Activated naive CD4-positive, alpha-beta T cell treated with anti-CD3 and anti-CD28 coated beads, Interleukin-2, amount 50 U/mL, for 72 hours (primary cell): ENCODE data around the gene CHST13. TPM values are rescaled to one million over a fixed set of nuclear protein-coding genes. Genes with fewer than 3 reads are reported as not detected.
"Not testable (repeated sequence)": the region's sequence is repeated elsewhere in the genome, so short reads cannot be mapped to it uniquely, and the experiment has no call there.

Experiments
- ATAC-seq, 2 donors: fragments of 150-1000 bp; cut with Tn5 transposase; 2 replicates each; pipeline ENCODE4 v1.10.0; 2021; ENCODE audit warnings: mild to moderate bottlenecking in 2 of 2, moderate library complexity in 2 of 2
- DNase-seq, 2 donors: peaks; one replicate each; pipeline ENCODE4 v3.0.0; 2021 to 2022; ENCODE audit warnings: low spot score in 2 of 2
- H3K27ac Mint-ChIP-seq, 2 donors: one replicate each; pipeline ENCODE4 v1.8.0; 2022; ENCODE audit warnings: mild to moderate bottlenecking in 2 of 2, mixed read lengths in 2 of 2
- H3K36me3 Mint-ChIP-seq, 2 donors: one replicate each; pipeline ENCODE4 v1.8.0; 2022; ENCODE audit warnings: mixed read lengths in 2 of 2
- H3K9me3 Mint-ChIP-seq, 2 donors: one replicate each; pipeline ENCODE4 v1.8.0; 2022; ENCODE audit warnings: mixed read lengths in 2 of 2
- total RNA-seq, 2 donors: library from RNA; stranded (reverse); gene quantifications; one replicate each; pipeline ENCODE4 v1.2.3, GENCODE V29; 2022

CHST13 gene
- total RNA-seq, 2 donors from 2014 or later: not detected

- Mint-ChIP-seq H3K27ac (no peak overlapping the region), H3K36me3 (no peaks in the 10 kb centered on the region), H3K9me3 (no peaks in the 10 kb centered on the region)
- ATAC-seq: no peak
- no peak for DNase-seq
These were observed 3.7 kb downstream of the CHST13 start for GRCh38 chr3:126527455-126528211.

- DNase-seq (no peak), ATAC-seq (no peak)
- no peaks in the 10 kb centered on the region for H3K9me3 Mint-ChIP-seq
- H3K27ac Mint-ChIP-seq: no peak overlapping the region
- no peaks in the 10 kb centered on the region for H3K36me3 Mint-ChIP-seq
These were observed 4.5 kb downstream of the CHST13 start for GRCh38 chr3:126528419-126528799.

GRCh38 chr3:126528800-126529541 is 5.0 kb downstream of the CHST13 start:
- no peak for ATAC-seq
- no peak overlapping the region for H3K27ac Mint-ChIP-seq
- no peaks in the 10 kb centered on the region for H3K36me3 Mint-ChIP-seq
- H3K9me3 Mint-ChIP-seq: no peaks in the 10 kb centered on the region
- no peak for DNase-seq

GRCh38 chr3:126529585-126530170 is 5.7 kb downstream of the CHST13 start:
- H3K27ac Mint-ChIP-seq: peak overlapping the region in 1 of 2 donors; percentile 44
- DNase-seq (no peak), ATAC-seq (no peak)
- H3K36me3 Mint-ChIP-seq: no peaks in the 10 kb centered on the region
- H3K9me3 Mint-ChIP-seq: no peaks in the 10 kb centered on the region

- DNase-seq: no peak
- no peak for ATAC-seq
- no peaks in the 10 kb centered on the region for H3K9me3 Mint-ChIP-seq
- H3K36me3 Mint-ChIP-seq: no peaks in the 10 kb centered on the region
- no peak overlapping the region for H3K27ac Mint-ChIP-seq
These were observed 6.5 kb downstream of the CHST13 start for GRCh38 chr3:126530171-126531050.

GRCh38 chr3:126531051-126531330 is 7.0 kb downstream of the CHST13 start:
- Mint-ChIP-seq H3K36me3 (no peaks in the 10 kb centered on the region), H3K27ac (no peak overlapping the region), H3K9me3 (no peaks in the 10 kb centered on the region)
- DNase-seq (no peak), ATAC-seq (no peak)

GRCh38 chr3:126533506-126533905 is 9.6 kb downstream of the CHST13 start:
- H3K27ac Mint-ChIP-seq: no peak overlapping the region
- ATAC-seq: no peak
- H3K36me3 Mint-ChIP-seq: no peaks in the 10 kb centered on the region
- H3K9me3 Mint-ChIP-seq: no peaks in the 10 kb centered on the region
- no peak for DNase-seq

- ATAC-seq, H3K27ac Mint-ChIP-seq, H3K36me3 Mint-ChIP-seq, DNase-seq, H3K9me3 Mint-ChIP-seq: not testable (repeated sequence)
These were observed 10.8 kb downstream of the CHST13 start for GRCh38 chr3:126534716-126535115.

- Mint-ChIP-seq H3K9me3 (peaks cover 0 to 5% of the 10 kb centered on the region in 2 donors), H3K27ac (no peak overlapping the region), H3K36me3 (no peaks in the 10 kb centered on the region)
- ATAC-seq: no peak
- no peak for DNase-seq
These were observed 11.7 kb downstream of the CHST13 start for GRCh38 chr3:126535636-126536035.

- H3K27ac Mint-ChIP-seq: no peak overlapping the region
- DNase-seq: no peak
- no peak for ATAC-seq
- no peaks in the 10 kb centered on the region for H3K36me3 Mint-ChIP-seq
- peaks cover under 1 to 5% of the 10 kb centered on the region in 2 donors for H3K9me3 Mint-ChIP-seq
These were observed 12.2 kb downstream of the CHST13 start for GRCh38 chr3:126536126-126536525.

GRCh38 chr3:126537116-126537729 is 13.3 kb downstream of the CHST13 start:
- Mint-ChIP-seq H3K27ac (no peak overlapping the region), H3K36me3 (no peaks in the 10 kb centered on the region), H3K9me3 (peaks cover 3 to 5% of the 10 kb centered on the region in 2 donors)
- ATAC-seq (no peak), DNase-seq (peak in 1 of 2 donors; percentile 30)

- peaks cover 3 to 5% of the 10 kb centered on the region in 2 donors for H3K9me3 Mint-ChIP-seq
- ATAC-seq: peak in 1 of 2 donors; percentile 18
- peak in 1 of 2 donors; percentile 34 for DNase-seq
- H3K27ac Mint-ChIP-seq: no peak overlapping the region
- H3K36me3 Mint-ChIP-seq: no peaks in the 10 kb centered on the region
These were observed 13.9 kb downstream of the CHST13 start for GRCh38 chr3:126537730-126538281.

GRCh38 chr3:126538316-126538715 is 14.4 kb downstream of the CHST13 start:
- no peak for ATAC-seq
- Mint-ChIP-seq H3K9me3 (peaks cover 3 to 5% of the 10 kb centered on the region in 2 donors), H3K36me3 (no peaks in the 10 kb centered on the region), H3K27ac (no peak overlapping the region)
- no peak for DNase-seq

GRCh38 chr3:126538966-126539365 is 15.0 kb downstream of the CHST13 start:
- no peaks in the 10 kb centered on the region for H3K36me3 Mint-ChIP-seq
- H3K27ac Mint-ChIP-seq: no peak overlapping the region
- H3K9me3 Mint-ChIP-seq: peaks cover 3 to 5% of the 10 kb centered on the region in 2 donors
- ATAC-seq (no peak), DNase-seq (no peak)

GRCh38 chr3:126539558-126540250 is 15.7 kb downstream of the CHST13 start:
- peaks cover 3 to 5% of the 10 kb centered on the region in 2 donors for H3K9me3 Mint-ChIP-seq
- no peaks in the 10 kb centered on the region for H3K36me3 Mint-ChIP-seq
- no peak for ATAC-seq
- peak overlapping the region in 1 of 2 donors; percentile 50 for H3K27ac Mint-ChIP-seq
- peak in 1 of 2 donors; percentile 28 for DNase-seq
